C4-2B (cell line): Measurements from ENCODE around the gene TGFBR2.

Source experiments
- H3K27ac ChIP-seq: fragments of 450-650 bp; 2 replicates; pipeline ENCODE4 v1.5.1; 2017
- ZFX ChIP-seq: fragments of 450-650 bp; IDR thresholded peaks from 2 replicates; pipeline ENCODE4 v1.6.1; 2017
- TF ChIP-seq, protein P1 (sequence below): fragments of 450-650 bp; conservative IDR thresholded peaks from 2 replicates; pipeline ENCODE4 v1.5.1; 2017; ENCODE audit warnings: mild to moderate bottlenecking

TGFBR2 gene

GRCh38 chr3:30699927-30700326 lies 93.5 kb downstream of the TGFBR2 start:
- no peak overlapping the region for H3K27ac ChIP-seq

DNA sequence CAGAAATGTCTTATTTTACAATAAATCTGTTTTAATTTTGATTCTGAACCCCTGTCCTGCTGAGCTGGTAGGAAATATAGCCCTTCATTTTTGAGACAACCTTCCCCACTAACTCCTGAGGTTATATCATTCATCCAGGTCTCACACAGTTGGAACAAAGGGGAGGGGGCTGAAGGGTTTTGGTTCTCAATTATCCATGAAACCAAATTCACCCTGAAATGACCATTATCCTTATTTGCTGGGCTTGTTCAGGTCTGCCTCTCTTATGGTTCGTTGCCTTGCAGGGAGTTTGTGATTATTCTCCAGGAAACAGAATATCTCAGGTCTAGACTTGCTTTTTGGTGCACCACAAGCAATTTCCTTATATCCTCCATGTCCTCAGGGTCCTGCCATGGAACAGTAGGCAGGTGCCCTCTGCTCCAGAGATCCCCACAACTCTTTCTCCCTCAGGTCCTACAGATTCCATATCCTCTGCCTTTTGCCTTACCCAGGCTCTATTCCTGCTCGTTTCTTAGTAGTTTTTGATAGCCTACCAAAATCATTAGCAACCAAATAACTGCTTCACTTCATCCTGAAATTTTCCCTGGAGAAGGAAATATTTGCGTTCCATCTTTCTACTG lies 94.4 kb downstream of the TGFBR2 start:
- H3K27ac ChIP-seq, result no peak overlapping the region
- TF ChIP-seq ZFX, result no peak
- TF ChIP-seq, protein P1, sequence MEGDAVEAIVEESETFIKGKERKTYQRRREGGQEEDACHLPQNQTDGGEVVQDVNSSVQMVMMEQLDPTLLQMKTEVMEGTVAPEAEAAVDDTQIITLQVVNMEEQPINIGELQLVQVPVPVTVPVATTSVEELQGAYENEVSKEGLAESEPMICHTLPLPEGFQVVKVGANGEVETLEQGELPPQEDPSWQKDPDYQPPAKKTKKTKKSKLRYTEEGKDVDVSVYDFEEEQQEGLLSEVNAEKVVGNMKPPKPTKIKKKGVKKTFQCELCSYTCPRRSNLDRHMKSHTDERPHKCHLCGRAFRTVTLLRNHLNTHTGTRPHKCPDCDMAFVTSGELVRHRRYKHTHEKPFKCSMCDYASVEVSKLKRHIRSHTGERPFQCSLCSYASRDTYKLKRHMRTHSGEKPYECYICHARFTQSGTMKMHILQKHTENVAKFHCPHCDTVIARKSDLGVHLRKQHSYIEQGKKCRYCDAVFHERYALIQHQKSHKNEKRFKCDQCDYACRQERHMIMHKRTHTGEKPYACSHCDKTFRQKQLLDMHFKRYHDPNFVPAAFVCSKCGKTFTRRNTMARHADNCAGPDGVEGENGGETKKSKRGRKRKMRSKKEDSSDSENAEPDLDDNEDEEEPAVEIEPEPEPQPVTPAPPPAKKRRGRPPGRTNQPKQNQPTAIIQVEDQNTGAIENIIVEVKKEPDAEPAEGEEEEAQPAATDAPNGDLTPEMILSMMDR, result no peak

More at GRCh38 chr3:30699927-30700326, 93.5 kb downstream of the TGFBR2 start:
- TF ChIP-seq, protein P1, result no peak
- TF ChIP-seq ZFX, result no peak

- no peak for TF ChIP-seq ZFX
- TF ChIP-seq, protein P1, result no peak
- H3K27ac ChIP-seq, result no peak overlapping the region
Observed at GRCh38 chr3:30702038-30702827, 95.8 kb downstream of the TGFBR2 start.

- no peak for TF ChIP-seq ZFX
- TF ChIP-seq, protein P1, result no peak
- no peak overlapping the region for H3K27ac ChIP-seq
Observed at GRCh38 chr3:30702828-30703397, 96.5 kb downstream of the TGFBR2 start.

DNA sequence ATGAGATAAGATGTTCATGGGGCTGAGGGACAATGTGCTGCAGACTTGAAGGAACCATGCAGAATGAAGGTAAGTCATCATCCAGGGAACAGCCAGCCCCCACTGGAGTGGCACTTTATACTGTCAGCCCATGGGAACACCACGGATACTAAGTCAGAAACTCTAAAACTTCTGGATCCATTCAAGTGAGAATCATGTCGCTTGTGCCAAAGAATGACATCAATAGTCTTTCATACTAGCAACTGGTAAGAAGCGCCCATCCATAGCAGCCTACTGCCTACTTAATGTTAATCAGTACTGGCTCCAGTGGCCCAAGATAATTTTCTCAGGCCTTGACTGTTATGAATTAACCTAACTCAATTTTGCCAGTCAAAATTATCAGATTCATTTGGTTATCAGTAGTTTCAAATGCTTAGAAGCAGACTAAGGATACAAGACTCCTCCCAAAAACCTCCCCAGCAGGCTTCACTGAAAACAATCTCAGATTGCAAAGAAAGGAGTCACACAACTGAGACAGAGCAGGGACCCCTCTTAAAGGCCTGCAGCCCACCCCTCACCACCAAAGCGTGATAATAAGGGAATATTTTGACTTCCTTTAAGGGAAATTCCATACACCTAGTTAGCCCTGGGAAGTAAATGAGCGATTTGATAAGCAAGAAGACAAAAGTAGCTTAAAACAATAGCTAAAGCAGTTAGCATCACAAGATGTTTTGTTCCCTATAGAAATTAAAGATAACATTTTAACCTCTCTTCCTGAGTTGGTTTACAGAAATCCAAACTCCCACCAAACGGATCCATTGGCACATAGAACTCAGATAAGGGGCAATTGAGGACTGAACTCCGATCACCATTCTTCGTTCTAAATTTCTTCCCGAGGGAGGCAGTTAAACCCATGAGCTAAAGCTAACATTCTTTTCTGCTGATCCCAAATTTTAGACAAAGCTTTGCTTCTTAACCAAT lies 98.8 kb downstream of the TGFBR2 start:
- TF ChIP-seq, protein P1, result no peak
- no peak for TF ChIP-seq ZFX
- H3K27ac ChIP-seq, result no peak overlapping the region

GRCh38 chr3:30707825-30708224 lies 101.4 kb downstream of the TGFBR2 start:
- no peak overlapping the region for H3K27ac ChIP-seq
- TF ChIP-seq, protein P1, result no peak
- TF ChIP-seq ZFX, result no peak
